ENCODE data around the gene AOPEP.

DNA sequence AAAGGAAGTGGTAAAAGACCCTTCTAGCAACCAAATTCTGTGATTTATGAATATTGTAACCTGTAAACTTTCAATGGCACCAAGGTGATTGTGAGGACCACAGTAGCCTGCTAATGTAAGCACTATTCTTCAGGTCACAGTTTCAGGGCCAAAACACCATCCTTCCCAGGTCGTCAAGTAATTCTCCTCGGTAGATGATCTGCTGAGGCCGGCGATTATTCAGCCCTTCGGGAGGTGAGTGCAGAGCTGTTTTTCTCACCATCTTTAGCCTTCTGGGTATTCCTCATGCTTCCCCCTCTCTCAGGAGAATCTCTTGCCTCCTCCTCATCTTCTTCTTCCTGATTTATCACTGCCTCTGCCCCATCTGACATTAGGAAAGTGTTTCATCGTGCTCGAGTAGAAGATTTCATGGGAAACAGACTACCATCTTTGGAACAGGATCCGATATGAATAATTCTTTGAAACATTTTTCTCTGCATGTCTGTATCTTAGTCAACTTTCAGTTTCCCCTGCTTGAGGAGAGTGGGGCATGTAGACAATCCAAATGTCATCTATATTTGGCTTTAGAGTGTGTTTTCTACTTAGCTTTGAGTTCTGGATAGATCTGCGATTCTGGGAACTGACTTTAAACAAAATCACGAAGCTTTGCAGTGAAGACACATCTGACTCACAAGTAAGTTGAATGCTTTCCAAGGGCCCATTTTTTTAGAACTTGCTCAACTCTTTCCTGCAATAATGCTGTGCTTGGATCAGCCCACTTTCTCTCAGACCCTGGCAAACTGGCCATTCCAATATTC is 173.9 kb downstream of the AOPEP start:
- TF ChIP-seq, protein P1, sequence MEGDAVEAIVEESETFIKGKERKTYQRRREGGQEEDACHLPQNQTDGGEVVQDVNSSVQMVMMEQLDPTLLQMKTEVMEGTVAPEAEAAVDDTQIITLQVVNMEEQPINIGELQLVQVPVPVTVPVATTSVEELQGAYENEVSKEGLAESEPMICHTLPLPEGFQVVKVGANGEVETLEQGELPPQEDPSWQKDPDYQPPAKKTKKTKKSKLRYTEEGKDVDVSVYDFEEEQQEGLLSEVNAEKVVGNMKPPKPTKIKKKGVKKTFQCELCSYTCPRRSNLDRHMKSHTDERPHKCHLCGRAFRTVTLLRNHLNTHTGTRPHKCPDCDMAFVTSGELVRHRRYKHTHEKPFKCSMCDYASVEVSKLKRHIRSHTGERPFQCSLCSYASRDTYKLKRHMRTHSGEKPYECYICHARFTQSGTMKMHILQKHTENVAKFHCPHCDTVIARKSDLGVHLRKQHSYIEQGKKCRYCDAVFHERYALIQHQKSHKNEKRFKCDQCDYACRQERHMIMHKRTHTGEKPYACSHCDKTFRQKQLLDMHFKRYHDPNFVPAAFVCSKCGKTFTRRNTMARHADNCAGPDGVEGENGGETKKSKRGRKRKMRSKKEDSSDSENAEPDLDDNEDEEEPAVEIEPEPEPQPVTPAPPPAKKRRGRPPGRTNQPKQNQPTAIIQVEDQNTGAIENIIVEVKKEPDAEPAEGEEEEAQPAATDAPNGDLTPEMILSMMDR (IDR thresholded peaks at IDR 0.05; ENCODE audit: insufficient read depth, low read depth, low read length): no peak
- no peak for TF ChIP-seq EZH2 (IDR thresholded peaks at IDR 0.05; ENCODE audit: insufficient read depth, low read length)

All from astrocyte (in vitro differentiated cells and primary cell).